Jurkat, Clone E6-1 (cell line): Measurements from ENCODE around the gene MYO15B.

Source experiments
- DNase-seq: peaks from one replicate; pipeline ENCODE4 v3.0.0-alpha.2; 2011; ENCODE audit warnings: low read depth, low spot score
- H3K4me3 ChIP-seq: 2 replicates; pipeline ENCODE4 v1.5.1; 2011; ENCODE audit warnings: mild to moderate bottlenecking, low read length, control low read depth, moderate library complexity

The MYO15B gene

GRCh38 chr17:75594499-75595283 lies 7.1 kb downstream of the MYO15B start:
- no peak for DNase-seq
- no peak overlapping the region for H3K4me3 ChIP-seq

- DNase-seq = no peak
- H3K4me3 ChIP-seq = no peak overlapping the region
These were observed 7.8 kb downstream of the MYO15B start for GRCh38 chr17:75595284-75595919.

- DNase-seq = no peak
- no peak overlapping the region for H3K4me3 ChIP-seq
These were observed 8.3 kb downstream of the MYO15B start for GRCh38 chr17:75595920-75596313.

- no peak overlapping the region for H3K4me3 ChIP-seq
- DNase-seq = no peak
These were observed 8.9 kb downstream of the MYO15B start for GRCh38 chr17:75596320-75597087.

GRCh38 chr17:75601057-75601987 lies 13.7 kb downstream of the MYO15B start:
- peak; percentile 51 for DNase-seq
- H3K4me3 ChIP-seq = no peak overlapping the region

GRCh38 chr17:75602644-75603043 lies 15.0 kb downstream of the MYO15B start:
- H3K4me3 ChIP-seq = no peak overlapping the region
- DNase-seq = no peak

- H3K4me3 ChIP-seq = no peak overlapping the region
- DNase-seq = no peak
These were observed 15.5 kb downstream of the MYO15B start for GRCh38 chr17:75603123-75603522.

GRCh38 chr17:75604034-75604695 lies 16.6 kb downstream of the MYO15B start:
- H3K4me3 ChIP-seq = no peak overlapping the region
- DNase-seq = peak; percentile 25

- no peak for DNase-seq
- H3K4me3 ChIP-seq = no peak overlapping the region
These were observed 18.2 kb downstream of the MYO15B start for GRCh38 chr17:75605790-75606189.

GRCh38 chr17:75607086-75607485 lies 19.5 kb downstream of the MYO15B start:
- H3K4me3 ChIP-seq = no peak overlapping the region
- no peak for DNase-seq

GRCh38 chr17:75610103-75610984 lies 22.7 kb downstream of the MYO15B start:
- no peak for DNase-seq
- no peak overlapping the region for H3K4me3 ChIP-seq

- no peak overlapping the region for H3K4me3 ChIP-seq
- no peak for DNase-seq
These were observed 24.3 kb downstream of the MYO15B start for GRCh38 chr17:75611851-75612429.

- H3K4me3 ChIP-seq = no peak overlapping the region
- no peak for DNase-seq
These were observed 25.5 kb downstream of the MYO15B start for GRCh38 chr17:75612906-75613626.

- DNase-seq = no peak
- H3K4me3 ChIP-seq = no peak overlapping the region
These were observed 26.4 kb downstream of the MYO15B start for GRCh38 chr17:75614006-75614405.

GRCh38 chr17:75614556-75615270 lies 27.1 kb downstream of the MYO15B start:
- no peak overlapping the region for H3K4me3 ChIP-seq
- DNase-seq = no peak

GRCh38 chr17:75615301-75615700 lies 27.7 kb downstream of the MYO15B start:
- H3K4me3 ChIP-seq = no peak overlapping the region

More at GRCh38 chr17:75615301-75615700, 27.7 kb downstream of the MYO15B start:
- DNase-seq = no peak
